Glutamatergic neuron (in vitro differentiated cells): Measurements from ENCODE around the gene OSTM1. TPM values are rescaled to one million over a fixed set of nuclear protein-coding genes. Genes with fewer than 3 reads are reported as not detected.

ENCODE experiments used
- DNase-seq: peaks from one replicate; pipeline ENCODE4 v3.0.0; 2022
- H3K27ac Mint-ChIP-seq: one replicate; pipeline ENCODE4 v1.8.0; 2020; ENCODE audit warnings: mild to moderate bottlenecking, mixed read lengths, inconsistent platforms; ENCODE audit not compliant: unreplicated experiment
- H3K27me3 Mint-ChIP-seq: one replicate; pipeline ENCODE4 v1.8.0; 2020; ENCODE audit warnings: mild to moderate bottlenecking, moderate library complexity, mixed read lengths, inconsistent platforms; ENCODE audit not compliant: unreplicated experiment
- H3K36me3 Mint-ChIP-seq: one replicate; pipeline ENCODE4 v1.8.0; 2020; ENCODE audit warnings: mild to moderate bottlenecking, mixed read lengths, inconsistent platforms; ENCODE audit not compliant: unreplicated experiment
- H3K4me1 Mint-ChIP-seq: one replicate; pipeline ENCODE4 v1.8.0; 2020; ENCODE audit warnings: mild to moderate bottlenecking, low read depth, mixed read lengths, inconsistent platforms; ENCODE audit not compliant: unreplicated experiment
- H3K4me3 Mint-ChIP-seq: one replicate; pipeline ENCODE4 v1.8.0; 2020; ENCODE audit warnings: mild to moderate bottlenecking, mixed read lengths, inconsistent platforms; ENCODE audit not compliant: unreplicated experiment
- H3K9me3 Mint-ChIP-seq: one replicate; pipeline ENCODE4 v1.8.0; 2020; ENCODE audit warnings: mild to moderate bottlenecking, moderate library complexity, mixed read lengths, inconsistent platforms; ENCODE audit not compliant: unreplicated experiment
- CTCF ChIP-seq: fragments of 200-600 bp; sonication (generic); IDR thresholded peaks from one replicate; pipeline ENCODE4 v1.5.0; 2021; ENCODE audit not compliant: partially characterized antibody, unreplicated experiment
- total RNA-seq: library from RNA; stranded (reverse); fragmentation: NEBNext Ultra II Directional; extraction: Animal tissue kit (Norgen Biotek cat#: 25700); gene quantifications from one replicate; pipeline ENCODE4 v1.2.1, GENCODE V29; 2021; ENCODE audit not compliant: unreplicated experiment

Gene OSTM1
- total RNA-seq, 1 donor from 2014 or later = 47.7 TPM

GRCh38 chr6:108083349-108083748, 8.8 kb upstream of the OSTM1 start:
- no peak for TF ChIP-seq CTCF
- Mint-ChIP-seq H3K4me1 (peaks cover 4% of the 10 kb centered on the region), H3K27ac (no peak overlapping the region), H3K9me3 (no peaks in the 10 kb centered on the region), H3K4me3 (no peak overlapping the region), H3K27me3 (no peaks in the 10 kb centered on the region), H3K36me3 (no peaks in the 10 kb centered on the region)
- DNase-seq = no peak

- Mint-ChIP-seq H3K27ac (no peak overlapping the region), H3K4me3 (no peak overlapping the region), H3K27me3 (no peaks in the 10 kb centered on the region), H3K4me1 (peaks cover 4% of the 10 kb centered on the region), H3K36me3 (no peaks in the 10 kb centered on the region), H3K9me3 (no peaks in the 10 kb centered on the region)
- no peak for TF ChIP-seq CTCF
- DNase-seq = no peak
These were observed 8.0 kb upstream of the OSTM1 start for GRCh38 chr6:108082539-108082938.

- H3K4me1 Mint-ChIP-seq = peaks cover 4% of the 10 kb centered on the region
- no peaks in the 10 kb centered on the region for H3K9me3 Mint-ChIP-seq
- H3K4me3 Mint-ChIP-seq = no peak overlapping the region
- H3K36me3 Mint-ChIP-seq = no peaks in the 10 kb centered on the region
- no peak for TF ChIP-seq CTCF
- no peak overlapping the region for H3K27ac Mint-ChIP-seq
- H3K27me3 Mint-ChIP-seq = no peaks in the 10 kb centered on the region
- DNase-seq = no peak
These were observed 5.7 kb upstream of the OSTM1 start for GRCh38 chr6:108080010-108080780.

- no peak for DNase-seq
- no peak for TF ChIP-seq CTCF
- H3K4me1 Mint-ChIP-seq = peaks cover 7% of the 10 kb centered on the region
- H3K4me3 Mint-ChIP-seq = no peak overlapping the region
- H3K9me3 Mint-ChIP-seq = peaks cover 4% of the 10 kb centered on the region
- H3K27me3 Mint-ChIP-seq = peaks cover 3% of the 10 kb centered on the region
- H3K36me3 Mint-ChIP-seq = no peaks in the 10 kb centered on the region
- H3K27ac Mint-ChIP-seq = no peak overlapping the region
These were observed 3.6 kb upstream of the OSTM1 start for GRCh38 chr6:108078191-108078590.

- peaks cover 6% of the 10 kb centered on the region for H3K9me3 Mint-ChIP-seq
- H3K27me3 Mint-ChIP-seq = peaks cover 3% of the 10 kb centered on the region
- no peak for TF ChIP-seq CTCF
- peak overlapping the region; percentile 89 for H3K4me3 Mint-ChIP-seq
- no peaks in the 10 kb centered on the region for H3K36me3 Mint-ChIP-seq
- peaks cover 4% of the 10 kb centered on the region for H3K4me1 Mint-ChIP-seq
- DNase-seq = no peak
- peak overlapping the region; percentile 52 for H3K27ac Mint-ChIP-seq
These were observed 533 bp downstream of the OSTM1 start for GRCh38 chr6:108074057-108074358.
